HepG2 (cell line): Measurements from ENCODE around the gene TYMP. TPM values are rescaled to one million over a fixed set of nuclear protein-coding genes. Genes with fewer than 3 reads are reported as not detected.

Source experiments
- ATAC-seq: fragments of 200-7000 bp; cut with Tn5 transposase; 3 replicates; pipeline ENCODE4 v1.9.1; 2020; ENCODE audit warnings: mild to moderate bottlenecking, moderate library complexity
- BruUV-seq: library from RNA; stranded (reverse); fragments of 400-500 nt; replicated peaks from 2 replicates; lab custom pipeline; 2021; lab: Mats Ljungman, UMichigan
- CTCF ChIA-PET: fragments of 300-600 bp; formaldehyde crosslinking; extraction: SDS; loops from one replicate; lab custom pipeline; 2021; ENCODE audit warnings: low total read pairs, inconsistent platforms, low intra/inter-chr PET ratio; lab: Yijun Ruan, JAX
- POLR2A ChIA-PET: fragments of 350-600 bp; sonication (Branson Sonifier 250); formaldehyde crosslinking; loops from one replicate; lab custom pipeline; 2020; ENCODE audit warnings: antibody characterized with exemption, inconsistent platforms; lab: Yijun Ruan, JAX
- DNase-seq: peaks from one replicate; pipeline ENCODE4 v3.0.0-alpha.2; 2015; ENCODE audit warnings: low spot score
- FAIRE-seq: peaks from 3 replicates; lab custom pipeline; 2011; peaks lifted over from hg19 to GRCh38; lab: Jason Lieb, UNC
- H2AFZ ChIP-seq: one replicate; pipeline ENCODE4 v1.6.1; 2011; ENCODE audit warnings: low read length, inconsistent platforms
- H3K27ac ChIP-seq: fragments of 300-600 bp; 3 replicates; pipeline ENCODE4 v1.8.0; 2011; ENCODE audit warnings: mixed run types, mild to moderate bottlenecking, mixed read lengths, low read length, inconsistent platforms; ENCODE audit not compliant: insufficient read depth; ENCODE audit errors: extremely low read length
- H3K27me3 ChIP-seq, 2 experiments: fragments of 200-600 bp in 1 of 2; 2 replicates in 1 of 2; 3 replicates in 1 of 2; pipeline versions ENCODE4 v1.6.0 to v1.8.0; 2011; ENCODE audit warnings: low read length in 2 of 2, mild to moderate bottlenecking in 2 of 2, moderate library complexity in 2 of 2, inconsistent platforms in 1 of 2; ENCODE audit not compliant: insufficient read depth in 2 of 2, control insufficient read depth in 1 of 2
- H3K36me3 ChIP-seq, 2 experiments: fragments of 200-600 bp in 1 of 2; replicated peaks in 1 of 2; 2 replicates in 1 of 2; 3 replicates in 1 of 2; pipeline versions ENCODE4 v1.5.1 to v1.8.0; 2011; ENCODE audit warnings: low read length in 2 of 2, inconsistent platforms in 1 of 2; ENCODE audit not compliant: insufficient read depth in 2 of 2, control insufficient read depth in 1 of 2
- H3K4me1 ChIP-seq: 2 replicates; pipeline ENCODE4 v1.5.1; 2012; ENCODE audit warnings: low read length, inconsistent platforms; ENCODE audit not compliant: insufficient read depth
- H3K4me2 ChIP-seq: 2 replicates; pipeline ENCODE4 v1.6.0; 2011; ENCODE audit warnings: low read depth, low read length, inconsistent platforms
- H3K4me3 ChIP-seq, 3 experiments: fragments of 200-600 bp in 1 of 3; sonication (generic), shearing (Covaris generic) in 1 of 3; replicated peaks in 1 of 3; 2 replicates each; pipeline ENCODE4 v1.5.1; 2011 to 2016; ENCODE audit warnings: low read length in 3 of 3, inconsistent platforms in 2 of 3, low read depth in 2 of 3, mild to moderate bottlenecking in 2 of 3, control low read depth in 1 of 3, mixed read lengths in 1 of 3; ENCODE audit not compliant: insufficient read depth in 1 of 3
- H3K79me2 ChIP-seq: one replicate; pipeline ENCODE4 v1.6.1; 2011; ENCODE audit warnings: low read length, inconsistent platforms; ENCODE audit not compliant: insufficient read depth
- H3K9ac ChIP-seq: 2 replicates; pipeline ENCODE4 v1.6.0; 2011; ENCODE audit warnings: mild to moderate bottlenecking, low read depth, low read length, inconsistent platforms; ENCODE audit not compliant: insufficient read depth
- H3K9me3 ChIP-seq: 2 replicates; pipeline ENCODE4 v1.5.1; 2012; ENCODE audit warnings: mild to moderate bottlenecking, low read length
- H4K20me1 ChIP-seq: 2 replicates; pipeline ENCODE4 v1.6.0; 2011; ENCODE audit warnings: inconsistent platforms, mild to moderate bottlenecking, low read length, moderate library complexity; ENCODE audit not compliant: insufficient read depth
- ARID3A ChIP-seq: IDR thresholded peaks from 2 replicates; pipeline ENCODE4 v1.6.1; 2012; ENCODE audit warnings: low read depth, low read length, improper control_type of control experiment
- ATF4 ChIP-seq, 2 experiments: fragments of 450-650 bp in 1 of 2; sonication (generic) in 1 of 2; formaldehyde crosslinking; IDR thresholded peaks; 2 replicates each; pipeline versions ENCODE4 v1.5.0 to v1.8.0; 2020 to 2022; ENCODE audit warnings: mild to moderate bottlenecking in 1 of 2, missing genetic modification reagents in 1 of 2
- ATRX ChIP-seq: sonication (generic); formaldehyde crosslinking; IDR thresholded peaks from 2 replicates; pipeline ENCODE4 v1.4.0; 2020; ENCODE audit warnings: missing genetic modification reagents, borderline replicate concordance
- FOSL2 ChIP-seq: sonication (generic); formaldehyde crosslinking; IDR thresholded peaks from 2 replicates; pipeline ENCODE4 v1.4.0; 2020; ENCODE audit warnings: missing genetic modification reagents
- KLF13 ChIP-seq: sonication (generic); formaldehyde crosslinking; IDR thresholded peaks from 2 replicates; pipeline ENCODE4 v1.4.0; 2020; ENCODE audit warnings: mild to moderate bottlenecking, missing genetic modification reagents
- MTA1 ChIP-seq: sonication (generic); formaldehyde crosslinking; IDR thresholded peaks from 2 replicates; pipeline ENCODE4 v1.4.0; 2020; ENCODE audit warnings: missing genetic modification reagents, mild to moderate bottlenecking, borderline replicate concordance
- MTF1 ChIP-seq: sonication (generic); formaldehyde crosslinking; IDR thresholded peaks from 2 replicates; pipeline ENCODE4 v1.5.0; 2020; ENCODE audit warnings: missing genetic modification reagents
- NFYC ChIP-seq: IDR thresholded peaks from 2 replicates; pipeline ENCODE4 v1.6.1; 2016; ENCODE audit warnings: missing genetic modification reagents, missing compliant biosample characterization
- PHB2 ChIP-seq: fragments of 450-650 bp; IDR thresholded peaks from 2 replicates; pipeline ENCODE4 v1.6.1; 2018; ENCODE audit not compliant: partially characterized antibody
- SMARCC2 ChIP-seq: fragments of 450-650 bp; IDR thresholded peaks from 2 replicates; pipeline ENCODE4 v1.6.1; 2017; ENCODE audit warnings: antibody characterized with exemption, mild to moderate bottlenecking
- TRAFD1 ChIP-seq: sonication (generic); formaldehyde crosslinking; IDR thresholded peaks from 2 replicates; pipeline ENCODE4 v1.5.1; 2020; ENCODE audit warnings: missing genetic modification reagents, mild to moderate bottlenecking, borderline replicate concordance
- ZFX ChIP-seq: sonication (generic); formaldehyde crosslinking; IDR thresholded peaks from 2 replicates; pipeline ENCODE4 v1.4.0; 2020; ENCODE audit warnings: mild to moderate bottlenecking, low read depth, missing genetic modification reagents, moderate library complexity
- ZNF138 ChIP-seq: sonication (generic); formaldehyde crosslinking; IDR thresholded peaks from 2 replicates; pipeline ENCODE4 v1.5.0; 2020; ENCODE audit warnings: mild to moderate bottlenecking, low read depth, missing genetic modification reagents
- ZNF430 ChIP-seq: sonication (generic); formaldehyde crosslinking; IDR thresholded peaks from 2 replicates; pipeline ENCODE4 v1.9.0; 2021; ENCODE audit warnings: mild to moderate bottlenecking, missing genetic modification reagents
- ZNF570 ChIP-seq: sonication (generic); formaldehyde crosslinking; IDR thresholded peaks from 2 replicates; pipeline ENCODE4 v1.4.0; 2020; ENCODE audit warnings: mild to moderate bottlenecking, missing genetic modification reagents, borderline replicate concordance
- ZNF720 ChIP-seq: sonication (generic); formaldehyde crosslinking; IDR thresholded peaks from 2 replicates; pipeline ENCODE4 v1.4.0; 2020; ENCODE audit warnings: missing genetic modification reagents
- ZSCAN9 ChIP-seq: IDR thresholded peaks from 2 replicates; pipeline ENCODE4 v1.6.1; 2016; ENCODE audit warnings: borderline replicate concordance
- WGBS: methylation state at CpG from one replicate; pipeline ENCODE4 v1.1.6; 2017; ENCODE audit warnings: low lambda C conversion rate; 5-methylcytosine and 5-hydroxymethylcytosine counted together
- in situ Hi-C: cut with HindIII; loops from 2 replicates; pipeline ENCODE4 v1.10.0; 2017; ENCODE audit warnings: low pct_unique_long_range_greater_than_20kb; ENCODE audit not compliant: extremely low pct_ligation_motif_present
- intact Hi-C: fragments of 100-400 bp; cut with micrococcal nuclease; formaldehyde crosslinking; loops from one replicate; pipeline ENCODE4 v1.10.0; 2022; ENCODE audit not compliant: unreplicated experiment
- polyA plus RNA-seq, 8 experiments: library from polyadenylated mRNA; depleted of rRNA in 3 of 8; stranded (reverse) in 7 of 8; unstranded in 1 of 8; fragments of >200 nt; fragmentation: Illumina TruSeq in 4 of 8; extraction: Trizol in 4 of 8; gene quantifications; 2 replicates each; pipeline versions ENCODE4 v1.2.1 to v1.2.3, GENCODE V29; 2011 to 2016; ENCODE audit warnings: low read depth in 4 of 8, missing spikeins in 1 of 8, mixed read lengths in 1 of 8; ENCODE audit not compliant: insufficient read depth in 1 of 8
- total RNA-seq, 5 experiments: library from RNA; depleted of rRNA; stranded (reverse); fragments of >200 nt; fragmentation: Illumina TruSeq; extraction: Trizol; gene quantifications; 2 replicates each; pipeline ENCODE4 v1.2.3, GENCODE V29; 2016; ENCODE audit warnings: low read depth in 1 of 5
- TF ChIP-seq, protein P1 (sequence below): sonication (generic); formaldehyde crosslinking; IDR thresholded peaks from 2 replicates; pipeline ENCODE4 v1.8.0; 2022; ENCODE audit warnings: mild to moderate bottlenecking, missing genetic modification reagents; ENCODE audit not compliant: insufficient replicate concordance

Gene TYMP
- total and polyA plus RNA-seq, 2 of the 13 experiments (the other 11 are each of a cell fraction or from before 2014, with no cell fraction given): 3.9 to 4.3 TPM

- H3K9me3 ChIP-seq: no peaks in the 10 kb centered on the region
- DNase-seq (no peak), ATAC-seq (peak; percentile 38), FAIRE-seq (no peak)
- H3K79me2 ChIP-seq: no peaks in the 10 kb centered on the region
- no peaks in the 10 kb centered on the region for H4K20me1 ChIP-seq
- H3K36me3 ChIP-seq: no peaks in the 10 kb centered on the region
- CTCF ChIA-PET: no interaction called here
- H3K4me2 ChIP-seq: peak overlapping the region; percentile 84
- H3K4me3 ChIP-seq: peak overlapping the region; percentile 58 to 83 (median 74)
- in situ Hi-C loops: loop anchor here (5.0 kb wide), 1 partner anchor 35 kb away; no protein-coding TSS in a partner anchor
- H3K27me3 ChIP-seq: 0 out of 5 replicates have a peak, but pooled peaks cover 0 to 6% of the 10 kb centered on the region in 2 experiments
- WGBS: 4% methylated on average over 27 of the region's 56 CpGs
- POLR2A ChIA-PET: interaction anchor here (0.8 to 5.9 kb wide), 8 partner anchors 9 to 109 kb away, joined by 3 to 34 read pairs (median 6); partner anchors contain the start of genes CHKB, KLHDC7B, LMF2 and NCAPH2
- peak overlapping the region; percentile 74 for H3K27ac ChIP-seq
- no peak overlapping the region for H2AFZ ChIP-seq
- no TSS peak for BruUV-seq
- peaks cover 68% of the 10 kb centered on the region for H3K4me1 ChIP-seq
- intact Hi-C loops: no loop called here
- H3K9ac ChIP-seq: peak overlapping the region; percentile 73
- TF ChIP-seq KLF13 (no peak), FOSL2 (CRISPR knock-in tag) (peak; percentile 25; the same call in 1 of the 2 replicates), ZFX (CRISPR knock-in tag) (peak; percentile 80), PHB2 (no peak), TRAFD1 (CRISPR knock-in tag) (no peak), ZNF138 (CRISPR knock-in tag) (no peak), ZSCAN9 (no peak), SMARCC2 (no peak), MTA1 (peak; percentile 23; the same call in 1 of the 2 replicates), MTF1 (CRISPR knock-in tag) (no peak), ZNF430 (CRISPR knock-in tag) (no peak), ATRX (CRISPR knock-in tag) (no peak), NFYC (no peak), ZNF720 (CRISPR knock-in tag) (no peak), ARID3A (no peak), ZNF570 (CRISPR knock-in tag) (no peak), ATF4 (CRISPR knock-in tag; IDR thresholded peaks at IDR 0.05) (no peak)
- TF ChIP-seq, protein P1, sequence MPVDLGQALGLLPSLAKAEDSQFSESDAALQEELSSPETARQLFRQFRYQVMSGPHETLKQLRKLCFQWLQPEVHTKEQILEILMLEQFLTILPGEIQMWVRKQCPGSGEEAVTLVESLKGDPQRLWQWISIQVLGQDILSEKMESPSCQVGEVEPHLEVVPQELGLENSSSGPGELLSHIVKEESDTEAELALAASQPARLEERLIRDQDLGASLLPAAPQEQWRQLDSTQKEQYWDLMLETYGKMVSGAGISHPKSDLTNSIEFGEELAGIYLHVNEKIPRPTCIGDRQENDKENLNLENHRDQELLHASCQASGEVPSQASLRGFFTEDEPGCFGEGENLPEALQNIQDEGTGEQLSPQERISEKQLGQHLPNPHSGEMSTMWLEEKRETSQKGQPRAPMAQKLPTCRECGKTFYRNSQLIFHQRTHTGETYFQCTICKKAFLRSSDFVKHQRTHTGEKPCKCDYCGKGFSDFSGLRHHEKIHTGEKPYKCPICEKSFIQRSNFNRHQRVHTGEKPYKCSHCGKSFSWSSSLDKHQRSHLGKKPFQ (CRISPR knock-in tag): peak; percentile 28
These were observed 2.3 kb upstream of the TYMP start for GRCh38 chr22:50531962-50532674.
